Caco-2 (cell line): ENCODE results near the gene PAXX. TPM values are rescaled to one million over a fixed set of nuclear protein-coding genes. Genes with fewer than 3 reads are reported as not detected.

Experiments used
- BruUV-seq: library from RNA; stranded (reverse); fragments of 400-500 nt; replicated peaks from 2 replicates; lab custom pipeline; 2021; lab: Mats Ljungman, UMichigan
- CTCF ChIA-PET: fragments of 300-600 bp; sonication (Branson Sonifier 250); formaldehyde crosslinking; loops from one replicate; lab custom pipeline; 2022; ENCODE audit warnings: antibody characterized with exemption; lab: Charles Lee
- POLR2A ChIA-PET: fragments of 300-600 bp; sonication (Branson Sonifier 250); formaldehyde crosslinking; loops from one replicate; lab custom pipeline; 2022; ENCODE audit warnings: antibody characterized with exemption; lab: Charles Lee
- DNase-seq, 2 experiments: peaks; one replicate each; pipeline versions ENCODE4 v3.0.0 to v3.0.0-alpha.2; 2020 to 2022
- H3K27me3 ChIP-seq: replicated peaks from 2 replicates; pipeline ENCODE4 v1.6.0; 2011; ENCODE audit warnings: low read length; ENCODE audit not compliant: control insufficient read depth, insufficient read depth
- H3K36me3 ChIP-seq: 2 replicates; pipeline ENCODE4 v1.5.1; 2011; ENCODE audit warnings: low read length; ENCODE audit not compliant: control insufficient read depth, insufficient read depth
- H3K4me1 ChIP-seq: fragments of 250-450 bp; sonication (Bioruptor Pico); 2 replicates; pipeline ENCODE4 v1.5.1; 2020; ENCODE audit warnings: mild to moderate bottlenecking
- H3K4me3 ChIP-seq: 2 replicates; pipeline ENCODE4 v1.5.1; 2011; ENCODE audit warnings: low read depth, mild to moderate bottlenecking, control low read depth, low read length
- H3K9me3 ChIP-seq: fragments of 250-450 bp; sonication (Bioruptor Pico); 2 replicates; pipeline ENCODE4 v1.5.1; 2020; ENCODE audit warnings: mild to moderate bottlenecking, moderate library complexity
- H3K27ac Mint-ChIP-seq: one replicate; pipeline ENCODE4 v1.8.0; 2022; ENCODE audit warnings: mixed read lengths; ENCODE audit not compliant: unreplicated experiment
- H3K27me3 Mint-ChIP-seq: one replicate; pipeline ENCODE4 v1.8.0; 2022; ENCODE audit warnings: mixed read lengths; ENCODE audit not compliant: insufficient read depth, unreplicated experiment
- H3K36me3 Mint-ChIP-seq: one replicate; pipeline ENCODE4 v1.8.0; 2022; ENCODE audit warnings: mild to moderate bottlenecking, mixed read lengths; ENCODE audit not compliant: insufficient read depth, unreplicated experiment
- H3K4me1 Mint-ChIP-seq: one replicate; pipeline ENCODE4 v1.8.0; 2022; ENCODE audit warnings: low read depth, mixed read lengths; ENCODE audit not compliant: unreplicated experiment
- H3K4me3 Mint-ChIP-seq: one replicate; pipeline ENCODE4 v1.8.0; 2022; ENCODE audit warnings: mild to moderate bottlenecking, moderate library complexity, mixed read lengths; ENCODE audit not compliant: unreplicated experiment
- H3K9me3 Mint-ChIP-seq: one replicate; pipeline ENCODE4 v1.8.0; 2022; ENCODE audit warnings: mixed read lengths; ENCODE audit not compliant: unreplicated experiment
- CTCF ChIP-seq, 2 experiments: fragments of 200-600 bp in 1 of 2; IDR thresholded peaks; 1 replicate in 1 of 2; 2 replicates in 1 of 2; pipeline versions ENCODE4 v1.5.1 to v1.8.0; 2011 to 2022; ENCODE audit warnings: antibody characterized with exemption in 1 of 2, control low read depth in 1 of 2, inconsistent platforms in 1 of 2, low read depth in 1 of 2, low read length in 1 of 2, mild to moderate bottlenecking in 1 of 2, moderate library complexity in 1 of 2; ENCODE audit not compliant: insufficient read depth in 1 of 2, severe bottlenecking in 1 of 2, unreplicated experiment in 1 of 2
- intact Hi-C: fragments of 100-400 bp; cut with micrococcal nuclease; formaldehyde crosslinking; loops from one replicate; pipeline ENCODE4 v1.10.0; 2022; ENCODE audit not compliant: unreplicated experiment
- total RNA-seq: library from RNA; stranded (reverse); gene quantifications from 2 replicates; pipeline ENCODE4 v1.2.3, GENCODE V29; 2022

The PAXX gene
- total RNA-seq, 1 experiment from 2014 or later, result 66.2 TPM

- no peaks in the 10 kb centered on the region for H3K27me3 Mint-ChIP-seq
- H3K9me3 Mint-ChIP-seq, result no peaks in the 10 kb centered on the region
- no peak overlapping the region for H3K4me3 ChIP-seq
- no peaks in the 10 kb centered on the region for H3K36me3 Mint-ChIP-seq
- H3K4me1 ChIP-seq, result no peaks in the 10 kb centered on the region
- CTCF ChIA-PET, result interaction anchor here (0.6 kb wide), 1 partner anchor 23 kb away, joined by 7 read pairs; the partner anchor contains the start of gene FUT7
- no peaks in the 10 kb centered on the region for H3K27me3 ChIP-seq
- no peak for DNase-seq
- no peak overlapping the region for H3K27ac Mint-ChIP-seq
- no peaks in the 10 kb centered on the region for H3K36me3 ChIP-seq
- BruUV-seq, result no TSS peak
- POLR2A ChIA-PET, result no interaction called here
- no peaks in the 10 kb centered on the region for H3K4me1 Mint-ChIP-seq
- intact Hi-C loops, result no loop called here
- no peak overlapping the region for H3K4me3 Mint-ChIP-seq
- no peak for TF ChIP-seq CTCF (IDR thresholded peaks at IDR 0.05; ENCODE audit: insufficient read depth in 1 of 2, low read depth in 1 of 2, low read length in 1 of 2, severe bottlenecking in 1 of 2, unreplicated experiment in 1 of 2)
- no peaks in the 10 kb centered on the region for H3K9me3 ChIP-seq
These were observed 17.0 kb downstream of the PAXX start for GRCh38 chr9:137009217-137009616.

GRCh38 chr9:137009938-137010732 lies 17.9 kb downstream of the PAXX start:
- H3K4me3 ChIP-seq, result no peak overlapping the region
- Mint-ChIP-seq H3K27me3 (no peaks in the 10 kb centered on the region), H3K36me3 (no peaks in the 10 kb centered on the region), H3K4me3 (no peak overlapping the region), H3K4me1 (no peaks in the 10 kb centered on the region), H3K9me3 (no peaks in the 10 kb centered on the region), H3K27ac (no peak overlapping the region)
- H3K9me3 ChIP-seq, result no peaks in the 10 kb centered on the region
- CTCF ChIA-PET, result interaction anchor here (0.6 kb wide), 2 partner anchors 22 to 638 kb away, joined by 3 to 7 read pairs; partner anchors contain the start of gene FUT7
- TF ChIP-seq CTCF (IDR thresholded peaks at IDR 0.05; ENCODE audit: insufficient read depth in 1 of 2, low read depth in 1 of 2, low read length in 1 of 2, severe bottlenecking in 1 of 2, unreplicated experiment in 1 of 2), result no peak
- DNase-seq, result no peak
- no peaks in the 10 kb centered on the region for H3K36me3 ChIP-seq
- no TSS peak for BruUV-seq
- intact Hi-C loops, result no loop called here
- no peaks in the 10 kb centered on the region for H3K4me1 ChIP-seq
- no peaks in the 10 kb centered on the region for H3K27me3 ChIP-seq
- POLR2A ChIA-PET, result interaction anchor here (0.5 kb wide), 1 partner anchor 42 kb away, joined by 5 read pairs; no protein-coding TSS in a partner anchor

- H3K27me3 Mint-ChIP-seq, result no peaks in the 10 kb centered on the region
- intact Hi-C loops, result no loop called here
- Histone ChIP-seq H3K4me1 (no peaks in the 10 kb centered on the region), H3K9me3 (no peaks in the 10 kb centered on the region), H3K36me3 (no peaks in the 10 kb centered on the region; the same call in 1 of the 2 replicates), H3K27me3 (no peaks in the 10 kb centered on the region), H3K4me3 (no peak overlapping the region)
- no TSS peak for BruUV-seq
- POLR2A ChIA-PET, result no interaction called here
- no peak for TF ChIP-seq CTCF (IDR thresholded peaks at IDR 0.05; ENCODE audit: insufficient read depth in 1 of 2, low read depth in 1 of 2, low read length in 1 of 2, severe bottlenecking in 1 of 2, unreplicated experiment in 1 of 2)
- H3K4me1 Mint-ChIP-seq, result no peaks in the 10 kb centered on the region
- no peak for DNase-seq
- H3K9me3 Mint-ChIP-seq, result no peaks in the 10 kb centered on the region
- H3K27ac Mint-ChIP-seq, result no peak overlapping the region
- CTCF ChIA-PET, result no interaction called here
- no peak overlapping the region for H3K4me3 Mint-ChIP-seq
- no peaks in the 10 kb centered on the region for H3K36me3 Mint-ChIP-seq
These were observed 18.9 kb downstream of the PAXX start for GRCh38 chr9:137011156-137011555.
